ENCODE measurements around the gene PTCD1.

Gene PTCD1, protein sequence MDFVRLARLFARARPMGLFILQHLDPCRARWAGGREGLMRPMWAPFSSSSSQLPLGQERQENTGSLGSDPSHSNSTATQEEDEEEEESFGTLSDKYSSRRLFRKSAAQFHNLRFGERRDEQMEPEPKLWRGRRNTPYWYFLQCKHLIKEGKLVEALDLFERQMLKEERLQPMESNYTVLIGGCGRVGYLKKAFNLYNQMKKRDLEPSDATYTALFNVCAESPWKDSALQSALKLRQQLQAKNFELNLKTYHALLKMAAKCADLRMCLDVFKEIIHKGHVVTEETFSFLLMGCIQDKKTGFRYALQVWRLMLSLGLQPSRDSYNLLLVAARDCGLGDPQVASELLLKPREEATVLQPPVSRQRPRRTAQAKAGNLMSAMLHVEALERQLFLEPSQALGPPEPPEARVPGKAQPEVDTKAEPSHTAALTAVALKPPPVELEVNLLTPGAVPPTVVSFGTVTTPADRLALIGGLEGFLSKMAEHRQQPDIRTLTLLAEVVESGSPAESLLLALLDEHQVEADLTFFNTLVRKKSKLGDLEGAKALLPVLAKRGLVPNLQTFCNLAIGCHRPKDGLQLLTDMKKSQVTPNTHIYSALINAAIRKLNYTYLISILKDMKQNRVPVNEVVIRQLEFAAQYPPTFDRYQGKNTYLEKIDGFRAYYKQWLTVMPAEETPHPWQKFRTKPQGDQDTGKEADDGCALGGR

DNA sequence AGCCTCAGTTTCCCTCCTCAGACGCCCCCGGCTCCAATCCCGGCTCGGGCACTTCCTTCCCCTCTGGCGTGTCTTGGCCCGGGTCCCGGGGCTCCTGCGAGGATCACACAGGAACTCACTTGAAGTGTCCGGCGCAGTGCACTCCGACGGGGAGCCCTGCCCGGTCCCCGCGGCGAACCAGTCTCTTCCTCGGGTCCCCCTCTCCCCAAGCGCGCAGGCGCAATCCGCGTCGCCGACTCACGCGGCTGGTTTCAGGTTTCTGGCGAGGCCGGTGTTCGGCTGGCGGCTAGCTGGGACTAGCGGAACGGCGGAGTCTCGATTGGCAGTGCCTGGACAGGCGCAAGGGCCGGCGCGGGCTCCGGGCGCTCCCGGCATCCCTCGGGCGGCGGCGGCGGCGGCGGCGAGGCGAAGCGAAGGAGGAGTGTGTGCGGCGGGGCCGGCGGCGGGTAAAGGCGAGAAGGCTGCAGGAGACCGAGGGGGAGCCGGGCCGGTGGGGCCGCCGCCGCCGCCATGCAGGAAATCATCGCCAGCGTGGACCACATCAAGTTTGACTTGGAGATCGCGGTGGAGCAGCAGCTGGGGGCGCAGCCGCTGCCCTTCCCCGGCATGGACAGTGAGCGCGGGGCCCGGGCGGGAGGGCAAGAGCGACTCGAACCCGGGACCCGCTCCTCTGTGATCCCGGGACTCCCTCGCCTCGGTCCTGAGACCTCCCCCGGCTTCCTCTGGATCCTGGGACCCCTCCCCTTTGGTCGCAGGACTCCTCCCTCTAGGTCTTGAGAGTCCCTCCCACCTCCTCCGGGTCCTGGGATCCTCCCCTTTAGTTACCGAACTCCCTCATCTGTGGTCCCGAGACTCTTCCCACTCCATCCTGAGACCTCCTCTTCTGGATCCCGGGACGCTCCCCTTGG, at the start of gene PTCD1, which contains the start of gene CPSF4:
Gene PTCD1 (minus strand): TSS at position 226 of the 908 bp plus-strand sequence. CDS start 3,556 bp downstream, outside the sequence.
Gene CPSF4 (plus strand): TSS at position 371 of the 908 bp plus-strand sequence. CDS start 140 bp downstream, at position 511.
- DNase-seq (ENCODE audit: low read depth) = peak; percentile 88

DNA sequence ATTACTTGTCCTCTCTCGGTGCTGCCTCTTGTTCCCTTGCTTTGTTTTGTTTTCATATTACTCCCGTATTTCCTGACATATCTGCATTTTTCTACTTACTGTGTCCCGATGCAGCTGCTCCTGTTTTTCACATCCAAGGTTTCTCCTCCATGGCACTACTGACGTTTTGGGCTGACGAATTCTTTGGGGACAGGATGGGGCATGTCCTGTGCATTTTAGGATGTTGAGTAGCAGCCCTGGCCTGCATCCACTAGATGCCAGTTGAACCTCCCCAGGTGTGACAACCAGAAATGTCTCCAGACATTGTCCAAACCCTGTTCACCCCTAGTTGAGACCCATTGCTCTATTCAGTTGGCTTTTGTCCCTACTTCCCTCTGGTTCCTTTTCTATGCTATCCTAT, 46.5 kb upstream of the PTCD1 start:
- DNase-seq (ENCODE audit: low read depth) = no peak

DNA sequence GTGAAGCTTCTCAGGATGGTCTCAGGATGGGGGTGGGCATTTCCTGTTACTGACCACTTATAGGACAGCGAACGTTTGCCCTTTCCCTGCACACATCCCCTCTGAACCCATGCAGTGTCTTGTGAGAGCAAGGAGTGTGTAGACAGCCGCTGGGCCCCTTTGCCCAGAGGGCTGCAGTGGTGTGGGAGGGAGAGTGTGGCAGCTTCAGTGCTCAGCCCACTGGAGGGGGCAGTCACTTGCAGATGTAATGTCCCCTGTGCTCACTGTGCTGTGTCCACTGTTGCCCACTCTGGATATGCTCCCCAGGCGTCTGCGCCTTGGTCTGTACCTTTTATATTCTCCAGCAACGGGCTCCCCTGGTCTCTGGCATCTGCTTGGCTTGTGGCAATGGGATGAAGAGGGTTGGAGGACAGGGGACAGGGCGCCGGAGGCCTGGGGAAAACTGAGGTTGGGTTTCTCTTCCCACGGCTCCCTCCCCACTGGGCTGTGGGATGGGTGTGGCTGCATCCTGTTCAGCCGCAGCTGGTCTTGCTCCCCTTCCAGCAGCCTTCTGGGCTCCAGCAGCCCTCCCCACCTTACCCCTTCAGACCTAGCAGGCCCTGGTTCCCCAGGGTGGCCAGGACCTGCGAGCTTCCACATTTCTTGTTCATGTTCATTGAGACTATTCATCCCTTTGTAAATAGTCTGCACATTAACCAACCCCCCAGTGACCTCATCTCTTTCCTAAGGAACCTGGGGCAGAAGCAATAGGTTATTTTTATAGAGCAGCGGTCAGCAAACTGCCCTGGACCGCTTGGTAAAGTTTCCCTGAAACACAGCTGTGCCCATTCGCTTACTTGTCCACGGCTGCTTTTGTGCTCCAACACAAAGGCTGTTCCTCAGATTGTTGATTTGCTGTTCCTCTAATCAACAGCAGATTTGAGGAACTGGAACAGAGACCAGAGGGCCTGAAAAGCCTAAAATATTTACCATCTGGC, 40.2 kb upstream of the PTCD1 start:
- DNase-seq (ENCODE audit: low read depth) = no peak

DNA sequence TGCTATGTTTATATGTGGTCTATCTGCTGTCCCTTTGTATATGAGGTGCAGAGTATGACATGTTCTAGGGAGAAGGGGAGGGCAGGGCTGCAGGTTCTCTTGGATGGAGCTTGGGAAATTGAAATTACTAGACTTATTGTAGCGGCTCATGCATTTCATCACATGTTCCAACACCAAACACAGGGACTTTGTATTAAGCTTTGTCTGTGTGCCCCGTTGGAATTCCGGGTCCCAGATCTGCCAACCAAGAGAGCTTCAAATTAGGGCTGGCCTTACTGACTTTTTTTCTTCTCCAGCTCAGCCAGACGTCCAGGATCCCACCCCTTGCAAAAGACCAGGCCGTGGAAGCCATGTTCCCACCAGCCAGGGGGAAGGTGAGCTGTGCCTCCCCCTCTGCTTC, 37.5 kb upstream of the PTCD1 start:
- no peak for DNase-seq (ENCODE audit: low read depth)

DNA sequence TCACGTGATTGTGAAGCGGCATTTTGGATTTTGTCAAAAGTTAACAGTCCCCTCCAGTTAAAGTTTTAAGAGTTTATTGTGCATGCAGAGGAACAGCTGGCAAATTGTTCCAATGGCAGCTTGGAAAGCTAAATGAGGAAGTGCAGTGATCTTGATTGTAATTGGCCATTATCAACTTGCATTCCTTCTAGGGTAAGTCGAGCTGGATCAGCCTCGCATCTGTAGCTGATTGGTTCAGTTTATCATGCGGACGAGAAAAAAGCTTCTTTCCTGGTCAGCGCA, 34.7 kb upstream of the PTCD1 start:
- no peak for DNase-seq (ENCODE audit: low read depth)

DNA sequence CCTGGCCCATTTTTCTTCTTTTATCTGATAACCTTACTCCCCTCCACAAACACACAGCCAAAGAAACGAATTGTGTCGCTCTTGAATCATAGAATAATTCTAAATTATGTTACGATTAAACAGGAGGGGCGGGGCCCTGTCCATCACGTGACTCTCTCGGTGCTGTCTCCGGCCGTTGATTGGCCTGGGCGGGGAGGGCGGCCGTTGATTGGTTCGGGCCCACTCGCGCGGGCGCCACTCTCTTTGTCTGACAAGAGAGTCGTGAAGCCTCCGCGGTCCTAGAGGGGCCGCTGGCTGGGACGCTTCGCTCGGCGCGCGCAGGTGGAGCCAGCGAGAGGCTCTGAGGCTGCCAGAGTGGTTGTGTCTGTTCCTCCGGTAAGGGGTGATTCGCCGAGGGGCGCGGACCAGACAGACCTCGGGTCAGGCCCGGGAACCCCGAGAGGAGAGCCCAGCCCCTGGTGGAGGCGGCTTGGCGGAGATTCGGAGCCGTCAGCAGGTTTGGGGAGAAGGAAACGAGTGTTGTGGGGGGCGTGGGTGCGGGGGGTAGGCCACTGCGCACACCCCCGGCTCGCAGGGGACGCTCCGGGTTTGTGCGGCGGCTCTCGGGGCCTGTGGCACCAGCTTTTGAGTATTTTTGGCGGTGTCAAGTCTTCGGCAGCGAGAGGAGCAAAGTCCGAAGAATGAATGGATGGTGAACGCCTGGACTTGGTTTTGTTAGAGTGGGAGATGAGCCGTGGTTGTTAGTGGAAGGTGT, 34.1 kb upstream of the PTCD1 start, which contains the start of gene ZNF789:
Gene ZNF789 (plus strand): TSS at position 330 of the 754 bp plus-strand sequence. CDS start 3,567 bp downstream, outside the sequence.
- DNase-seq (ENCODE audit: low read depth) = peak; percentile 98

DNA sequence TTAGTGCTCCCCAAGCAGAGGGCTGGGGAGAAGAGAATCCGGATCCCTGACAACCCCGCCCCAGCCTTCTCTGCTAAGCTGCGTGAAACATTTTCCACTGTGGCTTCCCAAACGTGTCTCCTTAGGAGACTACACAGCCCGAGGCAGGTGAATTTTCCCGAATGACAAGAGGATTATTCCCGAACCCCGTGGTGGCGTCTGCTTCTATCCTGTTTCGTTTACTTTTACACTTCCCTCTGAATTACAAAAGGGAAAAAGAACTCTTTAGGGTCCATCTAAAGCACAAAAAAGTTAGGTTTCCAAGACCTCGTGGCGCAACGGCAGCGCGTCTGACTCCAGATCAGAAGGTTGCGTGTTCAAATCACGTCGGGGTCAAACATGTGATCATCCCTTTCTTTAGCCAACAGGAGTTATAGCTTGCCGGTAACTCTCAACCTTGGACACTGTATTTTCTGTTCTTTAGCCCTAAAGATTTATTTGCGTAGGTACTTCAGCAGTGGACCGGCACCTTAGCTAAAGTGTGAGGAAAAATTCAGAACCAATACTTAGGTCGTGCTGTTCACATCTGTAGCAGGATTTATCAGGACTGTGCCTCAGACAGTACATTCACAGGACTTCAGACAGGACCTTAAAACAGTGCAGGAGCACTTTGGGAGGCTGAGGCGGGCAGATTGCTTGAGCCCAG, 30.9 kb upstream of the PTCD1 start:
- DNase-seq (ENCODE audit: low read depth) = no peak

DNA sequence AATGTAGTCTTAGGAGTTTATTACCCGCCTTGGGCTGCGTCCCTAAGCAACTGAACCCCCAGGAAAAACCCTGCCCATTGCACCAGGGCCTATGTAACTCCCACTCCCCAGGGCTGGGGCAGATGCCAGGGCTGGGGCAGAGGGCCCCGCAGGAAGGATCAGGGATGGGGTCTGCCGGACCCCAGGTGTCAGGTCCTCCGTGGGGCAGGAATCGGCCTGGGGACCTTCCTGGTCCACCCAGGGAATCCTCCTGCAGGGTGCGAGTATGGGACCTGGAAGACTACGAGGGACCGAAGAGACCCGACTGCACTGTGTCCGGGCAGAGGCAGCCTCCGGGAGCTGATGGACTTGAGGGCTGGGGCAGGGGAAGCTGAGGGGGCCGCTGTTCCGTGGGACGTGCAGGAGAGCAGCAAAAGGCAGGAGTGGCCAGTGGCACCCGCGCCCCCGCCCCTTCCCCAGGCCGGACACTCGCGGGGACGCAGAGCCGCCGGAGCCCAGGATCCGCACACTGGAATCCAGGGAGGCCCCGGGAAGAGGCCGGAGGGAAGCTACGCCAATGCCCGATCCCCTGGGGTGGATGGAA, 29.8 kb upstream of the PTCD1 start:
- DNase-seq (ENCODE audit: low read depth) = no peak

DNA sequence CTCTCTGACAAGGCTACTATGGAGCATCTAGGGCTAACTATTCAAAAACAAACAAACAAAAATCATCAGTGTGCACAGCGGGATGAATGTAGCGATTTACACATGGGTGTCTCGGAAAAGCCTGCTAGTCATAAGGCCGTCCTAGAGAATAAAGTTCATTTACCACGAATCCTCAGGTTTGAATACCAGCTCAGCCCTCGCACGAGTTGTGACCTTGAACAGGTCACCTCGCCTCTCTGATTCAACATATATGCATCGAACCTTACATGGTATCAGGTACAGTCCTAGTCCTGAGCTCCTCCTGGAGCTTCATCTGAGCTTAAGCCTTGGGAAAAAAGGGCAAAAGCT, 26.8 kb upstream of the PTCD1 start:
- no peak for DNase-seq (ENCODE audit: low read depth)

DNA sequence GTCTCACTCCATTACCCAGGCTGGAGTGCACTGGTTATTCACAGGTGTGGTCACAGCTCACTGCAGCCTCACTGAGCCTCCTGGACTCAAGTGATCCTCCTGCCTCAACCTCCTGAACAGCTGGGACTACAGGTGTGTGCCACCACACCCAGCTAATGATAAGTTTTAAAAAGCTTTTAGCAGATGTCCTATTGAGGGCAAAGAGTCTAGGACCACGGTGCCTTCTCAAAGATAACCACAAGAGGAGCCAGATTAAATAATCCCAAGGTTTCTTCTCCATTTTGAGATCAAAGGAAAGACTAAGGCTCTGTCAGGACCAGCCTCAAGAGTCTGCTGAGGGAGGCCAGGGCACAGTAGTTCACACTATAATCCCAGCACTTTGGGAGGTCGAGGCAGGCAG, 22.6 kb upstream of the PTCD1 start:
- no peak for DNase-seq (ENCODE audit: low read depth)

DNA sequence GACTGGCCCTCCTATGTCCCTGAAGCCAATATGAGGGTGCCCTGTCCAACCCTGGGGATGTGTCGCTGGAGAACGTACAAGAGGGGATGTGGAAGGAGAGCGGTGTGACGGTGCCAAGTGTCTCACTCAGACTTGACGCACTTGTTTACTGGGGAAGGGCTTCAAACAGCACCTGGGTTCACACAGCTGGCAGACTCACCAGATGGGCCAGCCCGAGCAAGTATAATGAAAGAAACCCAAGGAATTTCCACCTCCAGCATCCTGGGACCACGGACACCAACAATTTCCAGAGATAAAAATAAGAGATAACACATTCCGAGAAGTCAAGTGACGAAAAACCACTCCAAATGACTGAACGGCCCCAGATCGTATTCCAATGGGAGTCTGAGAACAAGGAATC, 22.1 kb upstream of the PTCD1 start:
- no peak for DNase-seq (ENCODE audit: low read depth)

DNA sequence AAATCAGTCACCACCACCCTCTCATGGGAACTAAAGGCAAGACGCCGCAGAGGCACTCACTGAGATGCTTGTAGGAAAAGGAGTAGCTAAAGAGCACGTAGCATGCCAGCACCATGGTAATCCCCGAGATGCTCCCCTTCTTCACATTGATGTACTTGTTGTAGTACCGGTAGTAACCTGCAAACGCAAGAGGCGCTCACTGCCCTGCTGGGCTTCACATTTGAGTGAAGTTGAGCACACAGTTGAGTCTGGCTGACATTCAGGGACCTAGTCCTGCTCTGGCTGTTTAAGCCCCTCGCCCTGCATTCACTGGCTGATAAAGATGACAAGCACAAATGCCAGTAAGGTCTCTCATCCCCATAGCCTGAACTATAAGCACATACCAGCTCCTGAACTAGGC, 20.5 kb upstream of the PTCD1 start:
- no peak for DNase-seq (ENCODE audit: low read depth)

DNA sequence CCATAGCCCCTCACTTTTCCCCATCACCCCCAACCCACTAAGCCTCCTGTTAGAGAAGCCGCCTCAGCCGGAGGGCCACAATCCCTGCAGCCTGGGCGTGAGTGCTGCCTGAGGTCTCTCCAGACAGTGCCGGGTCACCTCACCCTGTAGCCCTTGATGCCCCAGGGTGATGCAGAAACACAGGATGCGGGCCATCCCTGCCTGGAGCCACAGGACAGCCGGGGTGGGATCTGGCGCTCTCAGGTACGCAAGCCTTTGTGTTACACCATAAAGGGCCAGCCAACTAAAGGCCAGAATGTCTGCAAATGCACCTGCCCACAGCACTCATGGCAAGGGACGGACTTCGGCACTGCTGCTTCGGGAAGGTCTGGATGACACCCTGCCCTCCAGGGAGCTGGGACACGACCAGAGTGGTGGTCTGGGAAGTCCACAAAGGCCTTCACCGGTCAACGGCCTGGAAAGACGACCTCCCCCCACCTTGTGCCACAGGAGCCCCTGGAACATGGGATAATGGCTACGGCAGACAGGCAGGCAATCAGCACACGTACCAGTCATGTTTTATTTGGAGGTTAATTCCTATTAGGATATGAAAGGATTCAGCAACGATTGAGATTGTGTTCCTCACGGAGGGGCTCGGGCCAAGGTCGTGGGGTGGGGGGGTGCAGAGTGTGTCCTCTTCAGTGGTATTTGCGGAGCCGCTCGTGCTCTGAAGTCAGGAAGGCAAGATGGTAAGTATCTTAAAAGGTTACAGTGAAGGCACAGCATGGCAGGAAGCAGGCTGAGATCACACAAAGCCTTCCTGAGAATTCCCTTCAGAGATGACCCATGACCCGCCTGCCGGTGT, 19.3 kb upstream of the PTCD1 start:
- DNase-seq (ENCODE audit: low read depth) = no peak

DNA sequence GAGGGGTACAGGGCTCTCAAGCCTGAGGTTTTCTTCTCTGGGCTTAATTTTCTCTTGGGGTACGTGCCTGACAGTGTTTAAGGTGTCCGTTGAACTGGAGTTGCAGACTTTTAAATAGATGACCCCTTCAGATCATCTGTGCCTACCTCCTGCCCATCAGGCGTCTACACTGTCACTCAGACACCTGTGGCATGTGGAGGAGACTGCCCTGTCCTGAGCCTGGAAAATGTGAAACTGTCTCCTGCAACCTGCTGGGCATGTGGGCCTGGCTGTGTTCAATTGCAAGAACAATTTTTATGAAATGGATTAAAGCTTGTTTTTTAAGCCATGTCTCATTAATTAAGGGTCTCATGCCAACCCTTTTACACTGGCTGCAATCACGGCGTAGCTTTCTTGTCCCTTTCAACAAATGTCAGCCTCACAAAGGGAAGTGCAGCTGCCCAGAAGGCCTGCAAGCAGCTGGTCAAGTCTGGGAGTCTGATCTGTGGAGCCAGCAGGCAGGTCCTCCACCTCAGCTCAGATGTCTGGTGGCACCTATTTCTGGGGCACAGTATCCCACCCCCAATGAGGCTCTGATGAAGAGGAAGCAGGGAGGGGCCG, 18.6 kb upstream of the PTCD1 start:
- no peak for DNase-seq (ENCODE audit: low read depth)

DNA sequence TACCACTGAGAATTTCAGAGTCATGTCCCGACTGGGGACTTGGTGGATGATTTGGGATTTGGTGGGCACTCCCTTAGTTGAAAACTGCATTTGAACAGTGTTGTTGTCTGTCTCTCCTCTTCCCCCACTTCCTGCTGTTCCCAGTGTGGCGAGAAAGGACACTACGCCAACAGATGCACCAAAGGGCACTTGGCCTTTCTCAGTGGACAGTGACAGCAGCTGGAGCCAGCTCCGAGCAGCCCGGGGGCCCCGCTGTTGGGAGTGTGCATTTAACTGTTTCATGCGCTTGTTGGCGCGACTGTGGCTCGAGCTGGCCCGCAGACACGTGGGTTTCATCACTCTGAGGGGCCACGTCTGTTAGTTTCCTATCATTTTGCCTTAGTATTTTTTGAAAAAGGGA, 17.7 kb upstream of the PTCD1 start:
- DNase-seq (ENCODE audit: low read depth) = no peak

DNA sequence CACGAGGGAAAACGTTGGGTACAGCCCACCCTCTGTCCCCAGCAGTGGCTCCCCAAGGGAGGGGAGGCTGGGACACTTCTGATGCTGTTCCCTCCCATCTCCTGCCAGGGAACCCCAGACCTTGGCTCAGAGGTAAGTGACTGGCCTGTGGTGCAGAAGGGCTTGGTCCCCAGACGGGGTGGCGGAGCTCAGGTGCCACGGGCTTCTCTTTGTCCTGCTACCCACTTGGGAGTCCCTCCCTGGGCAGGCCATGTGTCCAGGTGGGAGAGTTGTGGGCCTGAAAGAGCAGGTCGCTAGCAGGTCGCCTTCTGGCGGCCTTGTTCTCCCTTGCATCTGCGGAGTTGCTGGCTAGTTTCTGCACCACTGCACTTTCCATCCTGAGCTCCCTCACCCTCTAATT, 17.3 kb upstream of the PTCD1 start:
- no peak for DNase-seq (ENCODE audit: low read depth)

DNA sequence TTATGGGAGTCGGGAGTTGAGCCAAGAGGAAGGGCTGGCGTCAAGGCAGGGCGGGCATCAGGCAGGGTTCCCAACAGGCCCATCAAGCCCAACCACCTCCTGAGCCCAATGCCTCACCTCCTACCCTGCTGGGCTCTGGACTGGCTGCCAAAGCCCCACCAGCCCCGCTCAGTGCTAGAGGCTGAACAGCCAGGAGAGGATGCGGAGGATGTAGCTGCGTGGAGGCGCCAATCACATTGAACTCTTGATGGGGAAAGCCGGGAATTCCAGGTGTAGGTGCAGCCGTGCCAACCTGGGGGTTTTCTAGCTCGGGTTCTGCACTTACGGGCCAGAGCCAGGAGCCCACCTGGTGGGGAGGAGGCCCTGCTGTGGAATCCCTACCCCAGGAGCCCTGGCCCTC, 14.5 kb upstream of the PTCD1 start:
- no peak for DNase-seq (ENCODE audit: low read depth)

DNA sequence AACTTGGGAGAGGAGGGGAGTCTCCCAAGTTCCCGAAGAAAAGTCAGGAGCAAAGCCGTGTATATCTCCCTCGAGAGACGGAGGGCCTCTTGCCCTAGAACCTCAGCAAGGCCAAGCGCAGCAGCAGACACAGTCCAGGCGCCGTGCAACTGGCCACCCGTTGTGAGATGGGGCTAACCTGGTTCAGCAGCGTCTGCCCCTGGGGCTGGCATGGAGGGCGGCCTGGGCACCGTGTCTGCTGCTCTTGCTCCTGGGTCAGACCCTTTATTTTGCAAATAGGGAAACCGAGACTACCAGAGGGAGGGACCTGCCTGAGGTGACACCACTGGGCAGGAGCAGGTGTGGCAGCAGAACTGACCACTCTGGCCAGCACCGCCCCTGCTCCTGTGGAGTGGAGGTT, 13.9 kb upstream of the PTCD1 start:
- no peak for DNase-seq (ENCODE audit: low read depth)
